Epithelial cell of prostate (primary cell): ENCODE measurements around the gene PTPRK.
A peak's percentile ranks its signal among the peaks of the same experiment; 100 is the strongest.
"Not testable (repeated sequence)": the region's sequence is repeated elsewhere in the genome, so short reads cannot be mapped to it uniquely, and the experiment has no call there.

ENCODE experiments used
- DNase-seq: peaks from one replicate; pipeline ENCODE4 v3.0.0-alpha.2; 2011; ENCODE audit warnings: low read depth, low spot score
- H3K27ac ChIP-seq: fragments of 450-650 bp; 2 replicates; pipeline ENCODE4 v1.5.1; 2017; ENCODE audit warnings: mild to moderate bottlenecking

The PTPRK gene

GRCh38 chr6:128456510-128457230 lies 63.7 kb downstream of the PTPRK start:
- no peak for DNase-seq

GRCh38 chr6:128455959-128456358 lies 64.4 kb downstream of the PTPRK start:
- no peak overlapping the region for H3K27ac ChIP-seq

More at GRCh38 chr6:128456510-128457230, 63.7 kb downstream of the PTPRK start:
- H3K27ac ChIP-seq: no peak overlapping the region

DNA sequence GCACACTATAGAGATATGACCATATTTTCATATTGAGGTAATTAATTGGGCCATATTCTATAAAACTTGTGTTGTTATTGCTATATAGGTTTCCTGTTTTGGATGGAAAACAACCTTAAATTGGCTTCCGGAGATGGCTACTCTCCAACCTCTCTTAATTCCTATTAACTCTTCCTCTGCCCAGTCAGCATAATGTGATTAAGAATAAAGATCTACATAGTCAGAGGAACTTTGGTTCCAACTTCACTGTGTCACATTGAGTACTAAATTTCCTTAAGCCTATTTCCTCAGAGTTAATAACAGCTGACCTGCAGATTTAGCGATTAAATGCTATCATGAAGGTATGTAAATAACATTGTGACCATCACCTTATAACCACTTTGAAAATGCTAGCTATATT lies 67.7 kb downstream of the PTPRK start:
- H3K27ac ChIP-seq: no peak overlapping the region
- no peak for DNase-seq

More at GRCh38 chr6:128455959-128456358, 64.4 kb downstream of the PTPRK start:
- no peak for DNase-seq

DNA sequence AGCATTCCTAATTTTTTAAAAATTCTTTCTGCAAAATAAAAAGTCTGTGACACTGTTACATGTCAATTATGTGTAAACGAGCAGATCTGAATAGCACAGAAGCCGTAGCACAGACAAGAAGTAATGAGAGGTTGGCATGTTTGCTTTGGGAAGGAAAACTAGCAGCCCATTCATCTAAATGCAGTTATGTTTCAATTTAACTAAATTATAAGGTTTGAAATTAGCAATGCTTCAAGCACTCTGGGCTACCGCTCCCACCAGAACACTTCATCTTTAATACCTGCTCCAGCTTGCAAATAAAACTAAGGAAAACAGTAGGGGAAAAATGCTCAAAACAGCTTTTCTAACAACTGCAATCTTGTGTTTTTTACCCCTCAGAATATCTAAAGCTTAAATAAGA lies 73.9 kb downstream of the PTPRK start:
- no peak overlapping the region for H3K27ac ChIP-seq
- DNase-seq: no peak

DNA sequence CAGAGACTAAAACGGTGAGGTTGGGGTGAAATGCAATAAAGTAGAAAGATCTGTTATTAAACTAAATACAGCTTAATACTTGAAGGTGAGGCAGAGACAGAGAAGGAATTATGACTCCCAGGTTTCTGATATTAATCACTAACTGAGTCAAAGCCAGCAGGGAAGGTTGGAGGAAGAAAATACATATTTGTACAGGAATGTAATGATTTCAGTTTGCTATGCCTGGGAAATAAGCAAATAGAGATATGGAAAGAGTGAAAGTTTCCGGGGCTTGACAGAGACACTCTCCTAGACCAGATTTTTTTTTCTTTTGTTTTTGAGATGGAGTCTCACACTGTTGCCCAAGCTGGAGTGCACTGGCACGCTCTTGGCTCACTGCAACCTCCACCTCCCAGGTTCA lies 76.8 kb downstream of the PTPRK start:
- no peak for DNase-seq
- peak overlapping the region; percentile 17 for H3K27ac ChIP-seq

- DNase-seq: no peak
- no peak overlapping the region for H3K27ac ChIP-seq
These were observed 80.8 kb downstream of the PTPRK start for GRCh38 chr6:128439627-128440026.

GRCh38 chr6:128438393-128438792 lies 82.0 kb downstream of the PTPRK start:
- no peak overlapping the region for H3K27ac ChIP-seq
- no peak for DNase-seq

DNA sequence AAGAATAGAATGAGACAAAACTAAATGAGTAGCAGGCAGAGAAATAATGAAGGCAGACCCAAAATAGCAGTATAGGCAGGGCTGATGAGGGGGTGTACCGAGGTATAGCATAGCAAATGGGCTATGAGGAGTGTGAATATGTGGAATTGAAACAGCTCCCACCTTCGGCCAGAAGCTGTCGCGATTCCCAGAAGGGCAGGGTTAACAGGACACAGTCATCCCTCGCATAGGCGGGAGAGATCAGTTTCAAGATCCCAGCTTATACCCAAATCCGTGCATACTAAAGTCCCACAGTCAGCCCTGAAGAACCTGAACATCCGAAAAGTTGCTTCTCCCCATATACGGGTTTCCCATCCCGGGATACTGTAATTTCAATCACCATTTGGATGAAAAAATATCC lies 82.7 kb downstream of the PTPRK start:
- no peak overlapping the region for H3K27ac ChIP-seq
- DNase-seq: no peak

- H3K27ac ChIP-seq, DNase-seq: not testable (repeated sequence)
These were observed 85.6 kb downstream of the PTPRK start for GRCh38 chr6:128434752-128435151.

GRCh38 chr6:128432394-128432793 lies 88.0 kb downstream of the PTPRK start:
- DNase-seq: no peak
- no peak overlapping the region for H3K27ac ChIP-seq

DNA sequence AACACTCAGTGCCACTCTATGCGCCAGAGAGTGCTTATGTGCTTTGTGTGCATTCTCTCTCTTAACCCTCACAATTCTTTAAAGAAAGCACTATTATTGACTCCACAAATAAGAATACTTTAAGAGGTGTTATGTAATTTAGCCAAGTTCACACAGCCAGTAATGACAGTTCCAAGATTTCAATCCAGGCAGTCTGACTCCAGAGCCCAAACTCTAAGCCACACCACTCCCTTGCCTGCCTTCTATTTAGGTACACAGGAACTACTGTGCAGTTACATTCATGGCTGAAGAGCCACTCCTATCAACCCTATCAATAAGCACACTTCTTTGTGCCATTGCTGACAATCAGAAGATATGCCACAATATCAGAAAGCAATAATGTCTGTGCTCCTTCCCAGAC lies 93.3 kb downstream of the PTPRK start:
- H3K27ac ChIP-seq: no peak overlapping the region

DNA sequence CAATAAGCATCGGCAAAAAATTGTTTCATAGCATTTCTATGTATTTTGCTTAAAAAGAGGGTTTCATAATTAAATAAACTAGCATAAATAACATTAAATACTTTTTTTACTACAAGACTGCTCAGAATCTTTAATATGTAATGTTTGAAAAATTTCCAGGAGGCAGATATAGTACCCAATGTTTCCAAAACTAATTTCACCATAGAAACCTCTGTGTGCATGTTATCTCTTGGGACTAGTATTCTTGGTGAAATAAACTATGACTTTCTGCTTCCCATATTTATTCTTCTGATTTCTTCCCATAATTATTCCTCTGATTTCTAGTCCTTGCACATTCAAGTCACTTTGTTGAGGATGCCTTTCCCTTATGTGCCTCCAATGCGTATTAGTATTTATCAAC lies 94.5 kb downstream of the PTPRK start:
- no peak for DNase-seq
- no peak overlapping the region for H3K27ac ChIP-seq

More for the DNA sequence above, 93.3 kb downstream of the PTPRK start:
- DNase-seq: no peak

DNA sequence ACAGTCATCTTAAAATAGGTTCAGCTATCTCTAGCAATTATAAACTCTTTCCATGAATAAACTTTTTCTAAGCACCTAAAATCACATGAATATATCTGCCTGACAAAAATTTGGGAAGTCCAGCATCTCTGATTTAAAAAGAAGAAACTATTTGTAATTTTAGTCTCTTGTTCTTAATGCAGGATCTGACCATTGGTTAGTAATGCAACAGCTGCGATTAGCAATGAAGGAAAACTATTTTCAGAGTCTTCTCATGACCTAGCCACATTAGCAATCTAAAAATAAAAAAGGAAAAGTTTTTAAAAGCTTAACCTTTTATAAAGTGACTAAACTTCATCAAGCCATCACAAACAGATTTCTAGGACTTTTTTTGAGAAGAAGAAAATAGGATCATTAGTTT lies 97.5 kb downstream of the PTPRK start:
- no peak overlapping the region for H3K27ac ChIP-seq
- DNase-seq: no peak

- no peak overlapping the region for H3K27ac ChIP-seq
- no peak for DNase-seq
These were observed 98.2 kb downstream of the PTPRK start for GRCh38 chr6:128422200-128422599.

DNA sequence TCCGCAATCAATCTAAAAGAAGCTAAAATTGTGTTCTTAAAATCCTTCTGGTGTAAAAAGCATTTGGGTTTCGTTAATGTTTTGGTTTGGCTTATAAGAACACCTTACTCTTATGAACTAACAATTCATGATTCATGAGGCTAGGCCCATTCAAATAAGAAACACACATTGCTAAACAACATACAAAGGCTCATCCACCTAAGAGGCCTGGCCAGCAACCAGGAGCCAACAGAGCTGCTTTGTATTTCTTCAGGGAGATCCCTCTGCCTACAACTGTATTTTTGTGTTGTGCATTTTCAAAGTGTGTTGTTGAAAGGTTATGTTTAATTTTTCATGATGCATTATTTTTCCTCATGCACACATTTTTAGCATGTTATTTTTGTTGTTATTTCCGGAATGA lies 98.6 kb downstream of the PTPRK start:
- no peak overlapping the region for H3K27ac ChIP-seq
- DNase-seq: no peak

DNA sequence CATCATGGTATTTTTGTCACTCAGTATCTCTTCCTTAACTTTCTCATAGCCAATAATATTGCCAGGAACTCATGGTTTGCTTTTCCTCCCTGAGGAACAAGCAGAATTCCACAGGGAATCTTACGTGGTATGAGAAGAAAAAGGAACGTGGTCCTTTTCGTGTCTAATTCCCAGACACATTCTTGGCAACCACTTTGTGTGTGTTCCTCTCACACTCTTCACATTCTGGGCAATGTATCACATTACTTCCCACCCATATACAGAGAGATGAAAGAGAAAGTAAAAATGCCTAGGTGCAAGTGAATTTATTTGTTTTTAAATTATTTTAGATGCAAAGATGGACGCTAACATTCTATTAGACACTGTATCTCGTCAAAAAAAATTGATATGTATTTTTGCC lies 102.7 kb downstream of the PTPRK start:
- H3K27ac ChIP-seq: no peak overlapping the region
- no peak for DNase-seq

DNA sequence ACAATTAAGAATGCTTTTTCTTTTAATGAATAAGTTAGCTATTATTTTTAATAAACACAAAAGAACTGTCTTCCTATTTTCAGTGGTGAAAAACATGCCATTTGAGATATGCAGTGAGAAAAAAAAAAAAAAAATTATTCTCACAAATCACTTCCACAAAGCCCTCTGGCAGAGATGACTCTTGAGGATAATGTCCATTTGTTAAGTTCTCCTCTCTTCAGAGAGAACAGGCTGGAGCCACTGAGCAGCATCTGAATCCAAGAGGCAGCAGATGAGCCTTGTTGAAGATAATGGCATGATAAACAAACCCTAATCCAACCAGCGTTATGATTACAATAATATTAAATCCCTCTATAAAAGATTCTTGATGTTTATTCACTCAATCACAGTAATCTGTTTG lies 105.0 kb downstream of the PTPRK start:
- no peak for DNase-seq
- H3K27ac ChIP-seq: no peak overlapping the region

- DNase-seq: no peak
- H3K27ac ChIP-seq: no peak overlapping the region
These were observed 105.5 kb downstream of the PTPRK start for GRCh38 chr6:128414943-128415342.

DNA sequence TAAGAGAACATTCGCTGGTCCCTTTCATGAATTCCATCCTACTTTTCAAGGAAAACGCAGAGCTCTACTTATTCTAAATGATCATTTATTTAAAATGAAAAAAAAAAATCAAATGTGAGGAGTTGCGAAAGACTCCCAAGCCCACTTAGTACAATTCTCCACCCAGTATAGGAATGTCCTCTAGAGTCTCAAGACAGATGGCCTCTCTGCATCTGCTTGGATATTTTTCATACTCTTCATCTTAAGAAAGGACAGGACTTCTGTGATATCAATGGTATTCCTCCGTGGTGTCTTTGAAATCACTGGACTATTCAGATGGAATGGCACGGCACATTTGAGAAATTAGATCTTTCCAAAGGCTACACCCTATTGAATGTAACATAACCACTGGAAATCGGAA lies 107.1 kb downstream of the PTPRK start:
- H3K27ac ChIP-seq: no peak overlapping the region
- DNase-seq: no peak

DNA sequence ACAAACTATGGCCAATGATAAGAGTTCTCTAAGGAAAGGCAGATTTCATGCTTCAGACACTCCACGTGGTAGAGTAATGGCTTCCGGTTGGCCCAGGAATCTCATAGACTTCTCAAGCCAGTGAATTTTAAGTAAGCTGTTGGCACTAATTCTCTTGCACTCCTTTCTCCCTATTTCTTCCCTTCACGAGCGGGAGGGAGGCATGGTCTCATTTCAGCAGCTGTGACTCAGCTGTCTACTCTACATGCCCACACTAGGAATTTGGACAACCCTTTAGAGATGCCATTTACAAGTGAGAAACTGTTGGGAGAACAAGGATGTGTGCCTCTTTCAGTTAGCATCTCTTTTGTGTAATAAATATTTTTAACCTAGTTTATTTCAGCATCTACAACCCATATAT lies 107.7 kb downstream of the PTPRK start:
- no peak for DNase-seq
- H3K27ac ChIP-seq: no peak overlapping the region

GRCh38 chr6:128410584-128410983 lies 109.8 kb downstream of the PTPRK start:
- no peak for DNase-seq

DNA sequence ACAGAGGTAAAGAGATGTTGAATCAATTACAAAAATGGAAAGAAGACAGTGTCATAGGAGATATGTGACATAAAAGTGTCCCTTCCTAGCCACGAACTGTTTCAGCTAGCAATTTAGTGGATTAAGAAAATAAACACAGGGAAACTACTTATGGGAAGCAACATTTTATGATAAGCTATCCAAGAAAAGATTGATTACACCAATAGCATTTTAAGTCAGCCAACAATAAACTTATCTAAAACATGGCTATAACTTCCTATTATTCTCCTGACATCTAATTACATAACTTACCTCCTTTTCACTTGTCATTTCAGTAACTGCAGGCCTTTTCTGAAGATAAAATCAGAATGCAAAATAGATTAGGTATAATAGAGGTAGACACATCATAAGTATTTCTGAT lies 111.4 kb downstream of the PTPRK start:
- no peak overlapping the region for H3K27ac ChIP-seq
- DNase-seq: no peak

More at GRCh38 chr6:128410584-128410983, 109.8 kb downstream of the PTPRK start:
- H3K27ac ChIP-seq: no peak overlapping the region
